Activated T-cell treated with anti-CD3 and anti-CD28 coated beads, Interleukin-2, amount 50 U/mL, for 48 hours (primary cell): ENCODE data around the gene WARS2.
"Not testable (repeated sequence)": the region's sequence is repeated elsewhere in the genome, so short reads cannot be mapped to it uniquely, and the experiment has no call there.

ENCODE experiments used
- DNase-seq, 2 experiments: peaks; one replicate each; pipeline ENCODE4 v3.0.0-alpha.2; 2020

The WARS2 gene

GRCh38 chr1:119136401-119136800, 4.1 kb downstream of the WARS2 start:
- DNase-seq = no peak

- DNase-seq = no peak
Measured at GRCh38 chr1:119133987-119134386, 6.5 kb downstream of the WARS2 start.

GRCh38 chr1:119132179-119132578, 8.3 kb downstream of the WARS2 start:
- no peak for DNase-seq

- DNase-seq = no peak
Measured at GRCh38 chr1:119125874-119126273, 14.6 kb downstream of the WARS2 start.

GRCh38 chr1:119124764-119125163, 15.7 kb downstream of the WARS2 start:
- no peak for DNase-seq

- not testable (repeated sequence) for DNase-seq
Measured at GRCh38 chr1:119121872-119122271, 18.6 kb downstream of the WARS2 start.

GRCh38 chr1:119116725-119117124, 23.7 kb downstream of the WARS2 start:
- DNase-seq = no peak

- DNase-seq = no peak
Measured at GRCh38 chr1:119115736-119116135, 24.7 kb downstream of the WARS2 start.

GRCh38 chr1:119115311-119115710, 25.1 kb downstream of the WARS2 start:
- DNase-seq = no peak

- no peak for DNase-seq
Measured at GRCh38 chr1:119114786-119115185, 25.7 kb downstream of the WARS2 start.

- no peak for DNase-seq
Measured at GRCh38 chr1:119112791-119113190, 27.7 kb downstream of the WARS2 start.

- DNase-seq = no peak
Measured at GRCh38 chr1:119112244-119112643, 28.2 kb downstream of the WARS2 start.

GRCh38 chr1:119108988-119109387, 31.5 kb downstream of the WARS2 start:
- no peak for DNase-seq

GRCh38 chr1:119103764-119104163, 36.7 kb downstream of the WARS2 start:
- DNase-seq = no peak

GRCh38 chr1:119102051-119102450, 38.4 kb downstream of the WARS2 start:
- DNase-seq = no peak

- DNase-seq = no peak
Measured at GRCh38 chr1:119101563-119101962, 38.9 kb downstream of the WARS2 start.

- DNase-seq = no peak
Measured at GRCh38 chr1:119099775-119100174, 40.7 kb downstream of the WARS2 start.

- DNase-seq = no peak
Measured at GRCh38 chr1:119097380-119097779, 43.1 kb downstream of the WARS2 start.

GRCh38 chr1:119093721-119094120, 46.7 kb downstream of the WARS2 start:
- no peak for DNase-seq

GRCh38 chr1:119091618-119092017, 48.8 kb downstream of the WARS2 start:
- DNase-seq = no peak

- DNase-seq = no peak
Measured at GRCh38 chr1:119090250-119090649, 50.2 kb downstream of the WARS2 start.

GRCh38 chr1:119086830-119087229, 53.6 kb downstream of the WARS2 start:
- DNase-seq = no peak

GRCh38 chr1:119084798-119085197, 55.7 kb downstream of the WARS2 start:
- DNase-seq = no peak

- DNase-seq = no peak
Measured at GRCh38 chr1:119083980-119084379, 56.5 kb downstream of the WARS2 start.

GRCh38 chr1:119083479-119083878, 57.0 kb downstream of the WARS2 start:
- no peak for DNase-seq

GRCh38 chr1:119081700-119082099, 58.8 kb downstream of the WARS2 start:
- no peak for DNase-seq
